ENCODE data around the gene SERINC1.

- TF ChIP-seq CTCF (IDR thresholded peaks at IDR 0.05) (no peak), POLR2A (IDR thresholded peaks at IDR 0.05) (no peak)
These were observed 13.2 kb upstream of the SERINC1 start for GRCh38 chr6:122484760-122485159.

All from lower leg skin (tissue), 3 donors.